ENCODE measurements around the gene UGT1A7. TPM values are rescaled to one million over a fixed set of nuclear protein-coding genes. Genes with fewer than 3 reads are reported as not detected.

UGT1A7 gene
- total and polyA plus RNA-seq, 9 of the 15 experiments (the other 6 are each of a cell fraction or from before 2014, with no cell fraction given): not detected

DNA sequence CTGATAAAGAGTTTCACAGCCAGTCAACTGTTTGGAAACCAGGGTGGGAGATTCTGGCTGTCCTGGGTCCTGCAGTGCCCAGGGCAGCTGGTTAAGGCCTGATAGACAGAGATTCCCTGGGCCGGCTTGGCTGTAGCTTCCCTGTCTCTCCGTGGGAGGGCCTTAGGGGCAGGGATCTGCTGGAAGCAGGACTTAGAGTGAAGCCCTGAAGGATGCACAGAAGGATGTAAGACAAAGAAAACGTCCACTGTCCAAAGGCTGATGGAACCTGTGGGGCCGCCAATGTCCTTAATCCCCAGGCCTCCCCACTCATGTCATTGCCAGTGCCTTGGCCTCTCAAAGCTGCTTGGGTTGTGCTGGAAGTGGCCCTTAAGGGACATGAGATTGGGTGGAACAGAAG is 129.4 kb downstream of the UGT1A7 start:
- WGBS (ENCODE audit: insufficient coverage, low coverage, missing lambda C conversion rate): 0% methylated on average over 3 of the region's 4 CpGs
- no TSS peak for BruUV-seq (replicated peaks)
- no peak for TF ChIP-seq ELF4 (CRISPR knock-in tag; IDR thresholded peaks at IDR 0.05)
- no peak for TF ChIP-seq TAF1 (IDR thresholded peaks at IDR 0.05; ENCODE audit: control insufficient read depth, extremely low read depth, insufficient read depth, low read length, severe bottlenecking)
- TF ChIP-seq NELFE (IDR thresholded peaks at IDR 0.05; ENCODE audit: insufficient read depth, insufficient read length): no peak
- no peak for TF ChIP-seq ASH1L (IDR thresholded peaks at IDR 0.05; ENCODE audit: borderline replicate concordance, low read depth, partially characterized antibody)
- TF ChIP-seq, protein P1, sequence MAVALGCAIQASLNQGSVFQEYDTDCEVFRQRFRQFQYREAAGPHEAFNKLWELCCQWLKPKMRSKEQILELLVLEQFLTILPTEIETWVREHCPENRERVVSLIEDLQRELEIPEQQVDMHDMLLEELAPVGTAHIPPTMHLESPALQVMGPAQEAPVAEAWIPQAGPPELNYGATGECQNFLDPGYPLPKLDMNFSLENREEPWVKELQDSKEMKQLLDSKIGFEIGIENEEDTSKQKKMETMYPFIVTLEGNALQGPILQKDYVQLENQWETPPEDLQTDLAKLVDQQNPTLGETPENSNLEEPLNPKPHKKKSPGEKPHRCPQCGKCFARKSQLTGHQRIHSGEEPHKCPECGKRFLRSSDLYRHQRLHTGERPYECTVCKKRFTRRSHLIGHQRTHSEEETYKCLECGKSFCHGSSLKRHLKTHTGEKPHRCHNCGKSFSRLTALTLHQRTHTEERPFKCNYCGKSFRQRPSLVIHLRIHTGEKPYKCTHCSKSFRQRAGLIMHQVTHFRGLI (CRISPR knock-in tag; IDR thresholded peaks at IDR 0.05): no peak
- TF ChIP-seq ZNF586 (CRISPR knock-in tag; conservative IDR thresholded peaks at IDR 0.05): no peak
- TF ChIP-seq NR2C2 (CRISPR knock-in tag; IDR thresholded peaks at IDR 0.05): no peak
- no peak for TF ChIP-seq NR2C2 (tag; IDR thresholded peaks at IDR 0.05)
- TF ChIP-seq, protein P2, sequence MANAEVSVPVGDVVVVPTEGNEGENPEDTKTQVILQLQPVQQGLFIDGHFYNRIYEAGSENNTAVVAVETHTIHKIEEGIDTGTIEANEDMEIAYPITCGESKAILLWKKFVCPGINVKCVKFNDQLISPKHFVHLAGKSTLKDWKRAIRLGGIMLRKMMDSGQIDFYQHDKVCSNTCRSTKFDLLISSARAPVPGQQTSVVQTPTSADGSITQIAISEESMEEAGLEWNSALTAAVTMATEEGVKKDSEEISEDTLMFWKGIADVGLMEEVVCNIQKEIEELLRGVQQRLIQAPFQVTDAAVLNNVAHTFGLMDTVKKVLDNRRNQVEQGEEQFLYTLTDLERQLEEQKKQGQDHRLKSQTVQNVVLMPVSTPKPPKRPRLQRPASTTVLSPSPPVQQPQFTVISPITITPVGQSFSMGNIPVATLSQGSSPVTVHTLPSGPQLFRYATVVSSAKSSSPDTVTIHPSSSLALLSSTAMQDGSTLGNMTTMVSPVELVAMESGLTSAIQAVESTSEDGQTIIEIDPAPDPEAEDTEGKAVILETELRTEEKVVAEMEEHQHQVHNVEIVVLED (CRISPR knock-in tag; IDR thresholded peaks at IDR 0.05): no peak
- TF ChIP-seq SMARCA5 (IDR thresholded peaks at IDR 0.05): no peak
- TF ChIP-seq, protein P3, sequence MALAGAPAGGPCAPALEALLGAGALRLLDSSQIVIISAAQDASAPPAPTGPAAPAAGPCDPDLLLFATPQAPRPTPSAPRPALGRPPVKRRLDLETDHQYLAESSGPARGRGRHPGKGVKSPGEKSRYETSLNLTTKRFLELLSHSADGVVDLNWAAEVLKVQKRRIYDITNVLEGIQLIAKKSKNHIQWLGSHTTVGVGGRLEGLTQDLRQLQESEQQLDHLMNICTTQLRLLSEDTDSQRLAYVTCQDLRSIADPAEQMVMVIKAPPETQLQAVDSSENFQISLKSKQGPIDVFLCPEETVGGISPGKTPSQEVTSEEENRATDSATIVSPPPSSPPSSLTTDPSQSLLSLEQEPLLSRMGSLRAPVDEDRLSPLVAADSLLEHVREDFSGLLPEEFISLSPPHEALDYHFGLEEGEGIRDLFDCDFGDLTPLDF (CRISPR knock-in tag; IDR thresholded peaks at IDR 0.05): no peak
- TF ChIP-seq PTRF (tag; IDR thresholded peaks at IDR 0.05): no peak
- TF ChIP-seq, protein P4, sequence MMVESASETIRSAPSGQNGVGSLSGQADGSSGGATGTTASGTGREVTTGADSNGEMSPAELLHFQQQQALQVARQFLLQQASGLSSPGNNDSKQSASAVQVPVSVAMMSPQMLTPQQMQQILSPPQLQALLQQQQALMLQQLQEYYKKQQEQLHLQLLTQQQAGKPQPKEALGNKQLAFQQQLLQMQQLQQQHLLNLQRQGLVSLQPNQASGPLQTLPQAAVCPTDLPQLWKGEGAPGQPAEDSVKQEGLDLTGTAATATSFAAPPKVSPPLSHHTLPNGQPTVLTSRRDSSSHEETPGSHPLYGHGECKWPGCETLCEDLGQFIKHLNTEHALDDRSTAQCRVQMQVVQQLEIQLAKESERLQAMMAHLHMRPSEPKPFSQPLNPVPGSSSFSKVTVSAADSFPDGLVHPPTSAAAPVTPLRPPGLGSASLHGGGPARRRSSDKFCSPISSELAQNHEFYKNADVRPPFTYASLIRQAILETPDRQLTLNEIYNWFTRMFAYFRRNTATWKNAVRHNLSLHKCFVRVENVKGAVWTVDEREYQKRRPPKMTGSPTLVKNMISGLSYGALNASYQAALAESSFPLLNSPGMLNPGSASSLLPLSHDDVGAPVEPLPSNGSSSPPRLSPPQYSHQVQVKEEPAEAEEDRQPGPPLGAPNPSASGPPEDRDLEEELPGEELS (CRISPR knock-in tag; IDR thresholded peaks at IDR 0.05; ENCODE audit: borderline replicate concordance): no peak
- TF ChIP-seq PHB (CRISPR knock-in tag; IDR thresholded peaks at IDR 0.05): no peak
- TF ChIP-seq, protein P5, sequence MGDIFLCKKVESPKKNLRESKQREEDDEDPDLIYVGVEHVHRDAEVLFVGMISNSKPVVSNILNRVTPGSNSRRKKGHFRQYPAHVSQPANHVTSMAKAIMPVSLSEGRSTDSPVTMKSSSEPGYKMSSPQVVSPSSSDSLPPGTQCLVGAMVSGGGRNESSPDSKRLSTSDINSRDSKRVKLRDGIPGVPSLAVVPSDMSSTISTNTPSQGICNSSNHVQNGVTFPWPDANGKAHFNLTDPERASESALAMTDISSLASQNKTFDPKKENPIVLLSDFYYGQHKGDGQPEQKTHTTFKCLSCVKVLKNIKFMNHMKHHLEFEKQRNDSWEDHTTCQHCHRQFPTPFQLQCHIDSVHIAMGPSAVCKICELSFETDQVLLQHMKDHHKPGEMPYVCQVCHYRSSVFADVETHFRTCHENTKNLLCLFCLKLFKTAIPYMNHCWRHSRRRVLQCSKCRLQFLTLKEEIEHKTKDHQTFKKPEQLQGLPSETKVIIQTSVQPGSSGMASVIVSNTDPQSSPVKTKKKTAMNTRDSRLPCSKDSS (IDR thresholded peaks at IDR 0.05; ENCODE audit: low read depth, partially characterized antibody): no peak

More for the DNA sequence above, 129.4 kb downstream of the UGT1A7 start:
- H2AFZ ChIP-seq (ENCODE audit: low read depth, low read length): no peak overlapping the region
- no peaks in the 10 kb centered on the region for H3K4me1 ChIP-seq (replicated peaks in 1 of 2; ENCODE audit: control insufficient read depth in 2 of 2, insufficient read depth in 2 of 2, low read length in 2 of 2)
- H3K9ac ChIP-seq (ENCODE audit: insufficient read depth in 1 of 2, low read depth in 2 of 2, low read length in 2 of 2): no peak overlapping the region
- peaks cover 2 to 26% of the 10 kb centered on the region in 2 experiments; a peak in 3 of 5 replicates for H3K27me3 ChIP-seq (ENCODE audit: control insufficient read depth in 2 of 2, insufficient read depth in 2 of 2, low read length in 2 of 2)
- no peaks in the 10 kb centered on the region for H3K9me3 ChIP-seq (replicated peaks; ENCODE audit: control insufficient read depth, insufficient read depth, low read depth, low read length)
- no peaks in the 10 kb centered on the region for H3K9me1 ChIP-seq (ENCODE audit: control insufficient read depth, insufficient read depth, low read length)
- intact Hi-C loops (cut with micrococcal nuclease): no loop called here
- H3K4me2 ChIP-seq (ENCODE audit: insufficient read depth, low read length): no peak overlapping the region
- DNase-seq (ENCODE audit: extremely low read depth in 1 of 4, low spot score in 3 of 4) (no peak), ATAC-seq (no peak), FAIRE-seq (no peak)
- H3K79me2 ChIP-seq (ENCODE audit: control insufficient read depth, insufficient read depth, low read length): no peaks in the 10 kb centered on the region
- ChIA-PET CTCF (ENCODE audit: low intra/inter-chr PET ratio) (no interaction called here), POLR2A (interaction anchor here (0.6 to 0.9 kb wide), 3 partner anchors 21 to 383 kb away, joined by 3 to 4 read pairs (median 4); no protein-coding TSS in a partner anchor)
- no peaks in the 10 kb centered on the region for H3K36me3 ChIP-seq (ENCODE audit: control insufficient read depth, insufficient read depth, low read length)
- no peaks in the 10 kb centered on the region for H4K20me1 ChIP-seq (replicated peaks; ENCODE audit: control insufficient read depth, insufficient read depth, low read length)
- no peak overlapping the region for H3K4me3 ChIP-seq
- in situ Hi-C loops (cut with MboI): no loop called here
- no peak overlapping the region for H3K27ac ChIP-seq (ENCODE audit: extremely low read depth, low read depth, low read length)
